GM23338 (cell line): ENCODE measurements around the gene MLPH. TPM values are rescaled to one million over a fixed set of nuclear protein-coding genes. Genes with fewer than 3 reads are reported as not detected.

Experiments used
- ATAC-seq: fragments of 200-7000 bp; cut with Tn5 transposase; 3 replicates; pipeline ENCODE4 v1.9.1; 2020
- DNase-seq: peaks from one replicate; pipeline ENCODE4 v3.0.0-alpha.2; 2015; ENCODE audit warnings: low spot score
- H2AFZ ChIP-seq: fragments of 200-600 bp; sonication (generic); 2 replicates; pipeline ENCODE4 v1.8.0; 2016; ENCODE audit warnings: antibody characterized with exemption, mild to moderate bottlenecking, moderate library complexity
- H3F3A ChIP-seq: fragments of 200-600 bp; sonication (generic); replicated peaks from 2 replicates; pipeline ENCODE4 v1.8.0; 2017; ENCODE audit warnings: antibody characterized with exemption, mixed run types, low read depth
- H3K27ac ChIP-seq: fragments of 200-600 bp; sonication (generic); 2 replicates; pipeline ENCODE4 v1.6.1; 2016; ENCODE audit warnings: low read depth
- H3K27me3 ChIP-seq: fragments of 200-600 bp; sonication (generic); 2 replicates; pipeline ENCODE4 v1.8.0; 2016; ENCODE audit warnings: mild to moderate bottlenecking, mixed run types, moderate library complexity; ENCODE audit not compliant: insufficient read depth
- H3K36me3 ChIP-seq: fragments of 200-600 bp; sonication (generic); 2 replicates; pipeline ENCODE4 v1.8.0; 2016; ENCODE audit warnings: mild to moderate bottlenecking; ENCODE audit not compliant: insufficient read depth
- H3K4me1 ChIP-seq: fragments of 200-600 bp; sonication (generic); 2 replicates; pipeline ENCODE4 v1.8.0; 2016; ENCODE audit warnings: mild to moderate bottlenecking, moderate library complexity; ENCODE audit not compliant: insufficient read depth
- H3K4me2 ChIP-seq: fragments of 200-600 bp; sonication (generic); 2 replicates; pipeline ENCODE4 v1.7.1; 2017; ENCODE audit warnings: mixed run types
- H3K4me3 ChIP-seq: fragments of 200-600 bp; sonication (generic); 2 replicates; pipeline ENCODE4 v1.6.1; 2016; ENCODE audit warnings: mixed run types
- H3K79me2 ChIP-seq: fragments of 200-600 bp; sonication (generic); replicated peaks from 2 replicates; pipeline ENCODE4 v1.8.0; 2017; ENCODE audit warnings: mild to moderate bottlenecking; ENCODE audit not compliant: insufficient read depth
- H3K9me2 ChIP-seq: fragments of 200-600 bp; sonication (generic); 2 replicates; pipeline ENCODE4 v1.8.0; 2017; ENCODE audit not compliant: insufficient read depth
- H4K20me1 ChIP-seq: fragments of 200-600 bp; sonication (generic); replicated peaks from 2 replicates; pipeline ENCODE4 v1.8.0; 2017; ENCODE audit warnings: mild to moderate bottlenecking; ENCODE audit not compliant: insufficient read depth
- H3K27ac Mint-ChIP-seq: 2 replicates; pipeline ENCODE4 v1.8.0; 2020; ENCODE audit warnings: inconsistent platforms, mild to moderate bottlenecking, moderate library complexity, mixed read lengths
- H3K27me3 Mint-ChIP-seq: 3 replicates; pipeline ENCODE4 v1.8.0; 2022; ENCODE audit warnings: low read depth, mild to moderate bottlenecking, moderate library complexity, mixed read lengths, inconsistent platforms; ENCODE audit not compliant: insufficient read depth, poor library complexity
- H3K36me3 Mint-ChIP-seq: 3 replicates; pipeline ENCODE4 v1.8.0; 2021; ENCODE audit warnings: low read depth, mild to moderate bottlenecking, inconsistent platforms, moderate library complexity, mixed read lengths
- H3K4me1 Mint-ChIP-seq: 3 replicates; pipeline ENCODE4 v1.8.0; 2020; ENCODE audit warnings: mild to moderate bottlenecking, inconsistent platforms, mixed read lengths
- H3K4me3 Mint-ChIP-seq: 3 replicates; pipeline ENCODE4 v1.8.0; 2021; ENCODE audit warnings: moderate library complexity, mild to moderate bottlenecking, inconsistent platforms, mixed read lengths
- H3K9me3 Mint-ChIP-seq: 3 replicates; pipeline ENCODE4 v1.8.0; 2020; ENCODE audit warnings: moderate library complexity, mild to moderate bottlenecking, inconsistent platforms, mixed read lengths
- CREB1 ChIP-seq: fragments of 250-450 bp; sonication (Bioruptor Pico); IDR thresholded peaks from 2 replicates; pipeline ENCODE4 v1.5.0; 2020; ENCODE audit warnings: low read depth, mild to moderate bottlenecking, moderate library complexity
- EZH2 ChIP-seq: fragments of 200-600 bp; sonication (generic); IDR thresholded peaks from one replicate; pipeline ENCODE4 v1.8.0; 2017; ENCODE audit warnings: antibody characterized with exemption, mild to moderate bottlenecking, low read depth; ENCODE audit not compliant: unreplicated experiment
- EZH2phosphoT487 ChIP-seq: fragments of 200-600 bp; sonication (generic); IDR thresholded peaks from one replicate; pipeline ENCODE4 v1.8.1; 2018; ENCODE audit warnings: antibody characterized with exemption; ENCODE audit not compliant: unreplicated experiment
- JUNB ChIP-seq: IDR thresholded peaks from one replicate; pipeline ENCODE4 v1.6.1; 2016; ENCODE audit warnings: antibody characterized with exemption; ENCODE audit not compliant: unreplicated experiment
- STAT1 ChIP-seq: IDR thresholded peaks from one replicate; pipeline ENCODE4 v1.6.1; 2016; ENCODE audit warnings: antibody characterized with exemption; ENCODE audit not compliant: unreplicated experiment
- ZNF114 ChIP-seq: fragments of 250-450 bp; sonication (Bioruptor Pico); IDR thresholded peaks from 2 replicates; pipeline ENCODE4 v1.5.0; 2020; ENCODE audit warnings: mild to moderate bottlenecking, moderate library complexity
- ZNF331 ChIP-seq: fragments of 250-450 bp; sonication (Bioruptor Pico); IDR thresholded peaks from 2 replicates; pipeline ENCODE4 v1.5.0; 2020; ENCODE audit warnings: low read depth, mild to moderate bottlenecking, moderate library complexity
- polyA plus RNA-seq: library from polyadenylated mRNA; unstranded; fragments of >200 nt; fragmentation: Nextera tagmentation; extraction: Ambion mirVana; gene quantifications from 2 replicates; pipeline ENCODE4 v1.2.1, GENCODE V29; 2016
- total RNA-seq: library from RNA; depleted of rRNA; stranded (reverse); fragments of >200 nt; shearing (Covaris generic); gene quantifications from 2 replicates; pipeline ENCODE4 v1.2.3, GENCODE V29; 2014
- TF ChIP-seq, protein P1 (sequence below): IDR thresholded peaks from one replicate; pipeline ENCODE4 v1.6.1; 2018; ENCODE audit warnings: antibody characterized with exemption; ENCODE audit not compliant: unreplicated experiment
- TF ChIP-seq, protein P2 (sequence below), 2 experiments: fragments of 200-600 bp in 1 of 2; sonication (generic) in 1 of 2; conservative IDR thresholded peaks; 2 replicates each; pipeline versions ENCODE4 v1.5.1 to v1.6.1; 2016 to 2017; ENCODE audit warnings: antibody characterized with exemption in 2 of 2, low read depth in 2 of 2, mild to moderate bottlenecking in 2 of 2, moderate library complexity in 1 of 2
- TF ChIP-seq, protein P3 (sequence below): fragments of 250-450 bp; sonication (Bioruptor Pico); IDR thresholded peaks from 2 replicates; pipeline ENCODE4 v1.5.0; 2020; ENCODE audit warnings: mild to moderate bottlenecking, moderate library complexity

The MLPH gene
- total and polyA plus RNA-seq, 2 experiments from 2014 or later: 13.6 to 16.5 TPM

DNA sequence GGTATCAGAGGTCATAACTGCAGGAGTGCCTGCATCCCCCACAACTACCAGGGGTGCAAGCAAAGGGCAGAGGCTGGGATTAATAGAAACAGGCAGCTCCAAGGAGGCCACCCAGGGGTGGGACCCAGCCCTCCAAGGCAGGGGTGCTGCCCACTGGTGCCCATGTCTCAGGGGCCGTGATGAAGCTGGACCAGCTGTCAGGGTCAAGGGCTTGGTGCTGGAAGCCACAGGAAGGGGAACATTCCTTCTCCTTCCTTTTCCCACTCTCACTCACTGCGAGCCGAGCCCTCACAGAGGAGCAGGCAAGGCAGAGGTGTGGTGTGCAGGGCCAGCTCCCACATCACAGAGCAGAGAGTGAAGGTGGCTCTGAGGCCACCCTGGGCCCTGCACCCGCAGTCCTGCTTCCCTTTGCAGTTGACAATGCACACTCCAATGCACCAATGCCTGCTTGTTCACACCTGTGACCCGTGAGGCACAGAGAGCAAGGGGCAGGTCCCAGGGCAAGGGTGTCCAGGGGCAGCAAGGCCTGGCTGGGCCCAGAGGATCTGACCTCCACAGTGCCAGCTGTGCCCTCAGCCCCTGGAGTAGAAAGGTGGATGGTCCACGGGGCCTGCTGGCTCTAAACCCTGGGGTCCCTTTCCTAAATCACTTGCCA lies 28.7 kb downstream of the MLPH start:
- H3K79me2 ChIP-seq: no peaks in the 10 kb centered on the region
- H3F3A ChIP-seq: no peaks in the 10 kb centered on the region
- H3K4me3 ChIP-seq: no peak overlapping the region
- no peaks in the 10 kb centered on the region for H4K20me1 ChIP-seq
- Mint-ChIP-seq H3K36me3 (no peaks in the 10 kb centered on the region; the same call in 2 of the 3 replicates), H3K27me3 (peaks cover 2% of the 10 kb centered on the region), H3K4me3 (no peak overlapping the region), H3K9me3 (no peaks in the 10 kb centered on the region), H3K4me1 (peaks cover 3% of the 10 kb centered on the region), H3K27ac (no peak overlapping the region)
- no peaks in the 10 kb centered on the region for H3K27me3 ChIP-seq
- no peak overlapping the region for H3K27ac ChIP-seq
- ATAC-seq (no peak), DNase-seq (no peak)
- peaks cover 3% of the 10 kb centered on the region; the same call in 1 of the 2 replicates for H3K4me1 ChIP-seq
- no peaks in the 10 kb centered on the region for H3K36me3 ChIP-seq
- no peak overlapping the region for H3K4me2 ChIP-seq
- TF ChIP-seq STAT1 (no peak), JUNB (no peak), ZNF331 (no peak), EZH2 (no peak), CREB1 (no peak)
- TF ChIP-seq, protein P1, sequence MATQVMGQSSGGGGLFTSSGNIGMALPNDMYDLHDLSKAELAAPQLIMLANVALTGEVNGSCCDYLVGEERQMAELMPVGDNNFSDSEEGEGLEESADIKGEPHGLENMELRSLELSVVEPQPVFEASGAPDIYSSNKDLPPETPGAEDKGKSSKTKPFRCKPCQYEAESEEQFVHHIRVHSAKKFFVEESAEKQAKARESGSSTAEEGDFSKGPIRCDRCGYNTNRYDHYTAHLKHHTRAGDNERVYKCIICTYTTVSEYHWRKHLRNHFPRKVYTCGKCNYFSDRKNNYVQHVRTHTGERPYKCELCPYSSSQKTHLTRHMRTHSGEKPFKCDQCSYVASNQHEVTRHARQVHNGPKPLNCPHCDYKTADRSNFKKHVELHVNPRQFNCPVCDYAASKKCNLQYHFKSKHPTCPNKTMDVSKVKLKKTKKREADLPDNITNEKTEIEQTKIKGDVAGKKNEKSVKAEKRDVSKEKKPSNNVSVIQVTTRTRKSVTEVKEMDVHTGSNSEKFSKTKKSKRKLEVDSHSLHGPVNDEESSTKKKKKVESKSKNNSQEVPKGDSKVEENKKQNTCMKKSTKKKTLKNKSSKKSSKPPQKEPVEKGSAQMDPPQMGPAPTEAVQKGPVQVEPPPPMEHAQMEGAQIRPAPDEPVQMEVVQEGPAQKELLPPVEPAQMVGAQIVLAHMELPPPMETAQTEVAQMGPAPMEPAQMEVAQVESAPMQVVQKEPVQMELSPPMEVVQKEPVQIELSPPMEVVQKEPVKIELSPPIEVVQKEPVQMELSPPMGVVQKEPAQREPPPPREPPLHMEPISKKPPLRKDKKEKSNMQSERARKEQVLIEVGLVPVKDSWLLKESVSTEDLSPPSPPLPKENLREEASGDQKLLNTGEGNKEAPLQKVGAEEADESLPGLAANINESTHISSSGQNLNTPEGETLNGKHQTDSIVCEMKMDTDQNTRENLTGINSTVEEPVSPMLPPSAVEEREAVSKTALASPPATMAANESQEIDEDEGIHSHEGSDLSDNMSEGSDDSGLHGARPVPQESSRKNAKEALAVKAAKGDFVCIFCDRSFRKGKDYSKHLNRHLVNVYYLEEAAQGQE: no peak
- TF ChIP-seq, protein P2, sequence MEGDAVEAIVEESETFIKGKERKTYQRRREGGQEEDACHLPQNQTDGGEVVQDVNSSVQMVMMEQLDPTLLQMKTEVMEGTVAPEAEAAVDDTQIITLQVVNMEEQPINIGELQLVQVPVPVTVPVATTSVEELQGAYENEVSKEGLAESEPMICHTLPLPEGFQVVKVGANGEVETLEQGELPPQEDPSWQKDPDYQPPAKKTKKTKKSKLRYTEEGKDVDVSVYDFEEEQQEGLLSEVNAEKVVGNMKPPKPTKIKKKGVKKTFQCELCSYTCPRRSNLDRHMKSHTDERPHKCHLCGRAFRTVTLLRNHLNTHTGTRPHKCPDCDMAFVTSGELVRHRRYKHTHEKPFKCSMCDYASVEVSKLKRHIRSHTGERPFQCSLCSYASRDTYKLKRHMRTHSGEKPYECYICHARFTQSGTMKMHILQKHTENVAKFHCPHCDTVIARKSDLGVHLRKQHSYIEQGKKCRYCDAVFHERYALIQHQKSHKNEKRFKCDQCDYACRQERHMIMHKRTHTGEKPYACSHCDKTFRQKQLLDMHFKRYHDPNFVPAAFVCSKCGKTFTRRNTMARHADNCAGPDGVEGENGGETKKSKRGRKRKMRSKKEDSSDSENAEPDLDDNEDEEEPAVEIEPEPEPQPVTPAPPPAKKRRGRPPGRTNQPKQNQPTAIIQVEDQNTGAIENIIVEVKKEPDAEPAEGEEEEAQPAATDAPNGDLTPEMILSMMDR (conservative IDR thresholded peaks at IDR 0.05; ENCODE audit: low read depth in 2 of 2): no peak
- no peak overlapping the region for H2AFZ ChIP-seq
- 0 out of 2 replicates have a peak, but pooled peaks cover 7% of the 10 kb centered on the region for H3K9me2 ChIP-seq

DNA sequence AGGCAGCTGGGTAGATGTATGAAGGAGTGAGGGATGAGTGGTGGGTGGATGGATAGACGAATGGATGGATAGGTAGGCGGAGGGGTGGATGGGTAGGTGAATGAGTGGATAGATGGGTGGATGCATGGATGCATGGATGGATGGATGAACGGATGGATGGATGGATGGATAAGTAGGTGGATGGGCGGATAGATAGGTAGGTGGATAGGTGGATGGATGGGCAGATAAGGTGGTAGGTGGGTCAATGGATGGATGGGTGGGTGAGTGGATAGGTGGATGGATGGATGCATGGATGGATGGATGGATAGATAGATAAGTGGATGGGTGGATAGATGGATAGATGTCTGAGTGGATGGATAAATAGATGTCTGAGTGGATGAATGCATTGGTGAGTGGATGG lies 30.1 kb downstream of the MLPH start:
- Histone ChIP-seq H3K27me3 (no peaks in the 10 kb centered on the region), H4K20me1 (no peaks in the 10 kb centered on the region), H3K27ac (no peak overlapping the region), H3K9me2 (0 out of 2 replicates have a peak, but pooled peaks cover 7% of the 10 kb centered on the region), H3K36me3 (no peaks in the 10 kb centered on the region), H3K79me2 (no peaks in the 10 kb centered on the region), H3K4me3 (no peak overlapping the region), H3K4me1 (peaks cover 3% of the 10 kb centered on the region; the same call in 1 of the 2 replicates), H2AFZ (no peak overlapping the region), H3F3A (no peaks in the 10 kb centered on the region), H3K4me2 (no peak overlapping the region)
- DNase-seq (no peak), ATAC-seq (no peak)
- Mint-ChIP-seq H3K4me1 (peaks cover 3% of the 10 kb centered on the region), H3K27ac (no peak overlapping the region), H3K4me3 (no peak overlapping the region), H3K27me3 (peaks cover 4% of the 10 kb centered on the region), H3K9me3 (no peaks in the 10 kb centered on the region), H3K36me3 (no peaks in the 10 kb centered on the region; the same call in 2 of the 3 replicates)
- TF ChIP-seq EZH2phosphoT487 (no peak), ZNF114 (CRISPR knock-in tag) (no peak), CREB1 (no peak)
- TF ChIP-seq, protein P3, sequence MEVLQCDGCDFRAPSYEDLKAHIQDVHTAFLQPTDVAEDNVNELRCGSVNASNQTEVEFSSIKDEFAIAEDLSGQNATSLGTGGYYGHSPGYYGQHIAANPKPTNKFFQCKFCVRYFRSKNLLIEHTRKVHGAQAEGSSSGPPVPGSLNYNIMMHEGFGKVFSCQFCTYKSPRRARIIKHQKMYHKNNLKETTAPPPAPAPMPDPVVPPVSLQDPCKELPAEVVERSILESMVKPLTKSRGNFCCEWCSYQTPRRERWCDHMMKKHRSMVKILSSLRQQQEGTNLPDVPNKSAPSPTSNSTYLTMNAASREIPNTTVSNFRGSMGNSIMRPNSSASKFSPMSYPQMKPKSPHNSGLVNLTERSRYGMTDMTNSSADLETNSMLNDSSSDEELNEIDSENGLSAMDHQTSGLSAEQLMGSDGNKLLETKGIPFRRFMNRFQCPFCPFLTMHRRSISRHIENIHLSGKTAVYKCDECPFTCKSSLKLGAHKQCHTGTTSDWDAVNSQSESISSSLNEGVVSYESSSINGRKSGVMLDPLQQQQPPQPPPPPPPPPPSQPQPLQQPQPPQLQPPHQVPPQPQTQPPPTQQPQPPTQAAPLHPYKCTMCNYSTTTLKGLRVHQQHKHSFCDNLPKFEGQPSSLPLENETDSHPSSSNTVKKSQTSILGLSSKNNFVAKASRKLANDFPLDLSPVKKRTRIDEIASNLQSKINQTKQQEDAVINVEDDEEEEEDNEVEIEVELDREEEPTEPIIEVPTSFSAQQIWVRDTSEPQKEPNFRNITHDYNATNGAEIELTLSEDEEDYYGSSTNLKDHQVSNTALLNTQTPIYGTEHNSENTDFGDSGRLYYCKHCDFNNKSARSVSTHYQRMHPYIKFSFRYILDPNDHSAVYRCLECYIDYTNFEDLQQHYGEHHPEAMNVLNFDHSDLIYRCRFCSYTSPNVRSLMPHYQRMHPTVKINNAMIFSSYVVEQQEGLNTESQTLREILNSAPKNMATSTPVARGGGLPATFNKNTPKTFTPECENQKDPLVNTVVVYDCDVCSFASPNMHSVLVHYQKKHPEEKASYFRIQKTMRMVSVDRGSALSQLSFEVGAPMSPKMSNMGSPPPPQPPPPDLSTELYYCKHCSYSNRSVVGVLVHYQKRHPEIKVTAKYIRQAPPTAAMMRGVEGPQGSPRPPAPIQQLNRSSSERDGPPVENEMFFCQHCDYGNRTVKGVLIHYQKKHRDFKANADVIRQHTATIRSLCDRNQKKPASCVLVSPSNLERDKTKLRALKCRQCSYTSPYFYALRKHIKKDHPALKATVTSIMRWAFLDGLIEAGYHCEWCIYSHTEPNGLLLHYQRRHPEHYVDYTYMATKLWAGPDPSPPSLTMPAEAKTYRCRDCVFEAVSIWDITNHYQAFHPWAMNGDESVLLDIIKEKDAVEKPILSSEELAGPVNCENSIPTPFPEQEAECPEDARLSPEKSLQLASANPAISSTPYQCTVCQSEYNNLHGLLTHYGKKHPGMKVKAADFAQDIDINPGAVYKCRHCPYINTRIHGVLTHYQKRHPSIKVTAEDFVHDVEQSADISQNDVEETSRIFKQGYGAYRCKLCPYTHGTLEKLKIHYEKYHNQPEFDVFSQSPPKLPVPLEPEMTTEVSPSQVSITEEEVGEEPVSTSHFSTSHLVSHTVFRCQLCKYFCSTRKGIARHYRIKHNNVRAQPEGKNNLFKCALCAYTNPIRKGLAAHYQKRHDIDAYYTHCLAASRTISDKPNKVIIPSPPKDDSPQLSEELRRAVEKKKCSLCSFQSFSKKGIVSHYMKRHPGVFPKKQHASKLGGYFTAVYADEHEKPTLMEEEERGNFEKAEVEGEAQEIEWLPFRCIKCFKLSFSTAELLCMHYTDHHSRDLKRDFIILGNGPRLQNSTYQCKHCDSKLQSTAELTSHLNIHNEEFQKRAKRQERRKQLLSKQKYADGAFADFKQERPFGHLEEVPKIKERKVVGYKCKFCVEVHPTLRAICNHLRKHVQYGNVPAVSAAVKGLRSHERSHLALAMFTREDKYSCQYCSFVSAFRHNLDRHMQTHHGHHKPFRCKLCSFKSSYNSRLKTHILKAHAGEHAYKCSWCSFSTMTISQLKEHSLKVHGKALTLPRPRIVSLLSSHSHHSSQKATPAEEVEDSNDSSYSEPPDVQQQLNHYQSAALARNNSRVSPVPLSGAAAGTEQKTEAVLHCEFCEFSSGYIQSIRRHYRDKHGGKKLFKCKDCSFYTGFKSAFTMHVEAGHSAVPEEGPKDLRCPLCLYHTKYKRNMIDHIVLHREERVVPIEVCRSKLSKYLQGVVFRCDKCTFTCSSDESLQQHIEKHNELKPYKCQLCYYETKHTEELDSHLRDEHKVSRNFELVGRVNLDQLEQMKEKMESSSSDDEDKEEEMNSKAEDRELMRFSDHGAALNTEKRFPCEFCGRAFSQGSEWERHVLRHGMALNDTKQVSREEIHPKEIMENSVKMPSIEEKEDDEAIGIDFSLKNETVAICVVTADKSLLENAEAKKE: no peak
